ENCODE measurements around the gene OBP2A.

The OBP2A gene

DNA sequence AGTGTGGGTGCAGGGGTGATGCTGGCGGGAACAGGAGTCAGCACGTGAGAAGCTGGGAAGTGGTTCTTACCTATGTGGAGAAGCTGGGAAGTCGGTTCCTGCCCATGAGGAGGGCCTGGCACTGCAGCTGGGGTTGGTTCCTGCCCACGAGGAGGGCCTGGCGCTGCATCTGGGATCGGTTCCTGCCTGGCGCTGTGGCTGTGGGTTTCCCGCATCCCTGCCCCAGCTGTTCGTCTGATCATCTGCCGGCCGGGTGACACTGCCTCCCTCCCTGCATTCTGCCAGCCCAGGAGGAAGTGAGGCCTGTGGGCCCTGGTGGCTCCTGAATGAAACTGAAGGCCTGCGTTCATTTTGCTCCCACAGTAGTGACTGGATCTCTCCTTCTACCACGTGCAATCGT, 5.1 kb downstream of the OBP2A start:
- Mint-ChIP-seq H3K27ac (no peak overlapping the region), H3K36me3 (ENCODE audit: low read depth) (no peaks in the 10 kb centered on the region), H3K4me3 (no peak overlapping the region), H3K27me3 (no peaks in the 10 kb centered on the region), H3K4me1 (no peaks in the 10 kb centered on the region), H3K9me3 (no peaks in the 10 kb centered on the region)
- ATAC-seq (no peak), DNase-seq (no peak)

DNA sequence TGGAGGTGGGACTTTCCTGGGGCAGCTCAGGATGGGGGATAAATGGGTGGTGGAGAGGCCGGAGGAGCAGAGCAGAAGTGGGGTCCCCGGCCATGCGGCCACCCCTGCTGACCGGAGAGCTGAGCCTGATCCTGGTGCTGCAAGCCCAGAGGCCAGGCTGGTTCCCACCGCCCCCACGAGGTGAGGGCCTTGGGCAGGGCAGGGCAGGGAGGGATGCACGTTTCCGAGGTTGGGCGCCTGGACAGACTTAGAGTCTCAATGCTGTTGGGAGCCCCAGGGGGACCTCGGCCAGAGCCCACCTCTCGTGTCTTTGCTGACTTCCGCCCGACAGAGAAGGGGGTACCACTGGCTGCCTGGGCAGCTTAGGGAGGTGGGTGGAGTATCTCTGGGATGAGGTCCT, 5.5 kb downstream of the OBP2A start:
- DNase-seq (no peak), ATAC-seq (no peak)
- Mint-ChIP-seq H3K27ac (no peak overlapping the region), H3K9me3 (no peaks in the 10 kb centered on the region), H3K27me3 (no peaks in the 10 kb centered on the region), H3K4me3 (no peak overlapping the region), H3K4me1 (no peaks in the 10 kb centered on the region), H3K36me3 (ENCODE audit: low read depth) (no peaks in the 10 kb centered on the region)

DNA sequence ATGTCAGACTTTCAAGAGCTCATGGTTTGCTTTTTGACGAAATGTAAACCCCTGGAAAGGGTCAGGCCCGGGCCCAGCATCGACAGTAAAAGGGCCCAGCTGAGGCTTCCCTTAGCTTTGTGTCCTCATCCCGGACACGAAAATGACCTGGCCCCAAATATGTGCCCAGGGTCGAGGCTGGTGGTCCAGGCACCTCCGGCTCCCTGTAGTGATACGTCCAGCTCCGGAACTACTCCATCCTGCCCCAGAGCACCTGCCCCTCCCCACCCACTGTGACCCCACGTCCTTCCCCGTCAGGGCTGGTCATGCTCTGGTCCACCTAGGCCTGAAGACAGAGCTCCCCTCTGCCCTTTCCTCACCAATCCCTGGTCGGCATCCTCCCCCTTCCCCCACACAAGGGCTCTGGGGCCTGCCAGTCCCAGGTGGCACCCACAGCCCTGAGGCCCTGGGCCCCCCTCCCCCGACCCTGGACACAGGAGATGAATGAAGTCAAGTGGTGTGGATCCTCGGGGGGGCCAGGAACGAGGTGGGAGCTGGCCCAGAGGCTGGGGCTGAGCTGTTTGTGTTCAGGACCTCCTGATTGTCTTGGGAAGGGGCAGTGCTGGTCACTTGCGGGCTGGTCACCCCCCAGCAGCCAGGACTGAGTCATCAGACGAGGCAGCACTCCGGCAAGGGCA, 6.2 kb downstream of the OBP2A start:
- H3K36me3 Mint-ChIP-seq (ENCODE audit: low read depth), result no peaks in the 10 kb centered on the region

DNA sequence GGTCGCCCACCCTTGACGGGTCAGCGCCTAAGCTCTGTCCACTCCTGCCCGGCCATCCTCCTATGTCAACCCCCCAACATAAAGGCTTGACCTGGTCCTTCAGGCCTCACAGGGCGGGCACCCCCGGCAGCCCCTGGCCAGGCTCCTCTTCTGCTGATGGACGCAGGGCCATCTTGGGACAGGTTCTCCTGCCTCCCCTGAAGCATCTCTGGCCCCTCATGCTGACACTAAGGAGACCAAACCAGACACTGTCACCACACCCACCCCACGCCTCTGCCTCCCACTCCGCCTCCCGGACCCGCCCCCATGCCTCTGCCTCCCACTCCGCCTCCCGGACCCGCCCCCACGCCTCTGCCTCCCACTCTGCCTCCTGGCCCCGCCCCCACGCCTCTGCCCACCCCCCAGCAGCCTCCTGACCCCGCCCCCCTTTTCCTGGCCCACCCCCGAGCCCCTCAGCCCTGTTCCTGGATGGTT, 6.8 kb downstream of the OBP2A start:
- H3K36me3 Mint-ChIP-seq (ENCODE audit: low read depth), result no peaks in the 10 kb centered on the region
- no peak overlapping the region for H3K27ac Mint-ChIP-seq
- no peak for ATAC-seq
- H3K4me1 Mint-ChIP-seq, result no peaks in the 10 kb centered on the region
- no peaks in the 10 kb centered on the region for H3K27me3 Mint-ChIP-seq
- no peak overlapping the region for H3K4me3 Mint-ChIP-seq
- no peaks in the 10 kb centered on the region for H3K9me3 Mint-ChIP-seq
- DNase-seq, result no peak

More for the DNA sequence above, 6.2 kb downstream of the OBP2A start:
- ATAC-seq (no peak), DNase-seq (no peak)
- Mint-ChIP-seq H3K9me3 (no peaks in the 10 kb centered on the region), H3K4me1 (no peaks in the 10 kb centered on the region), H3K27ac (no peak overlapping the region), H3K27me3 (no peaks in the 10 kb centered on the region), H3K4me3 (no peak overlapping the region)

DNA sequence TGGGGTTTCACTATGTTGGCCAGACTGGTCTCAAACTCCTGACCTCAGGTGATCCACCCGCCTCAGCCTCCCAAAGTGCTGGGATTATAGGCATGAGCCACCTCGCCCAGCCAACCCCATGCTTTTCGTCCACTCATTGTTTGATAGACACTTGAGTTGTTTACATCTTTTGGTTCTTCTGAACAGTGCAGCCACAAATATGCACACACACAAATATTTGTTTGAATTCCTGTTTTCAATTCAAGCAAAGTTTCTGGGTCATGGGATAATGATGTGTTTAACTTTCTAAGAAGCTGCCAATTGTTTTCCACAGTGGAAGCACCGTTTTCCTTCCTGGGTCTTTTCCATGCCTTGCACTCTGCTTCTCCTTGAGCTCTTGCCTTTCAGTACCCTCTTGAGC, 8.8 kb downstream of the OBP2A start:
- Mint-ChIP-seq H3K27me3 (peaks cover 2% of the 10 kb centered on the region), H3K36me3 (ENCODE audit: low read depth) (no peaks in the 10 kb centered on the region), H3K4me1 (no peaks in the 10 kb centered on the region), H3K9me3 (no peaks in the 10 kb centered on the region), H3K4me3 (no peak overlapping the region), H3K27ac (no peak overlapping the region)
- DNase-seq, result no peak
- ATAC-seq, result no peak

DNA sequence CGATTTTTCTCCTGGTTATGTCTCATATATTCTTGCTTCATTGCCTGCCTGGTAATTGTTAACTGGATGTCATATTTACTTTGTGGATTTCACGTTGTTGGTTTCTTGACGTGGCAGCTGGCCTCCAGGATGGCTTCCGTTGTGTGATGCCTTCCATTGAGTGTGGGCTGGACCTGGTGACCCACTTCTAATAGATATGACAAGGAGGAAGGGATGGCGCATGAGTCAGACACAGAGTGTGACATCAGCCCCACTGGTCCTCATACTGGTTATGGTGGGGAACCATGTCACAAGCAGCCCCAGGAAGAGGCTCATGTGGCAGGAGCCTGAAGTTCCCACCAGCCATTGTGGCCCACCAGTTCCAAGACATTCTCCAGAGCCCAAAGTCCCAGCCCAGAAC, 9.3 kb downstream of the OBP2A start:
- ATAC-seq, result no peak
- no peak for DNase-seq
- no peaks in the 10 kb centered on the region for H3K36me3 Mint-ChIP-seq (ENCODE audit: low read depth)
- no peaks in the 10 kb centered on the region for H3K9me3 Mint-ChIP-seq
- no peak overlapping the region for H3K27ac Mint-ChIP-seq
- H3K27me3 Mint-ChIP-seq, result peaks cover 4% of the 10 kb centered on the region
- H3K4me3 Mint-ChIP-seq, result no peak overlapping the region
- H3K4me1 Mint-ChIP-seq, result no peaks in the 10 kb centered on the region

DNA sequence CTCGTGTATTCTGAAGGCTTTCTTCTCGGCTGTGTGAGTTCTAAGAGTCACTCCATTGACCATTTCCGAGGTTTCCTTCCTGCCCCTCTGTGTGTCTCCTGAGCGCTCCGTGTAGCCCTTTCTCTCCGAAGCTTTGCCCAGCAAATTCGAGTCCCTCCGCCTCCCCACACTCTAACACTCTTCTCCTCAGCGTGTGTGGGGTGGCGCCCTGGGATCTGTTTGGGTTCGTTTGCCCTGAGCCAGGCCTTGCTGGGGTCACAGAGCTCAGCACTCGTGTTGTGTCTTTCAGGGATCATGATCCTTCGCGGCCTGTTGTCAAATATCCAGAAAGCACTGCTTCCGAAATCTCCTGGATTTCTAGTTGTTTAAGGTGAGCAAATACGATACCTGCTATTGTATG, 10.0 kb downstream of the OBP2A start:
- Mint-ChIP-seq H3K4me3 (no peak overlapping the region), H3K27ac (no peak overlapping the region), H3K4me1 (no peaks in the 10 kb centered on the region), H3K9me3 (no peaks in the 10 kb centered on the region), H3K36me3 (ENCODE audit: low read depth) (no peaks in the 10 kb centered on the region), H3K27me3 (peaks cover 4% of the 10 kb centered on the region)
- no peak for ATAC-seq
- no peak for DNase-seq

DNA sequence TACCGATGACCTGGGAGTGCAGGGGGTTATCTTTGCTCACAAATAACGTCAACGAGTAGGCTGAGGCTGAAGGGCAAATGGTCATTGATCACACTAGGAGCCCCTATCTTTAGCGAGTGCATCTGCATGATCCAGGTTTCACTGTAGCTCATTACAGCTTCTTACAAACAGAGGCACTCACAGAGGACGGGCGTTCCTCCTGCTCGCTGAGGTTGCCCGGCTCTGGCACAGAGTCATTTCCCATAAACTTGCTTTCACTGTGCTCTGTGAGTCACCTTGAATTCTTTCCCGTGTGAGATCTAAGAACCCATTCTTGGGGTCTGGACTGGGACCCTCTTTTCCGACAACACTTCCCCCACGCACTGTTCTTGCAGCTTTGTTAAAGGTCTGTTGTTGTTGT, 13.7 kb downstream of the OBP2A start:
- no peaks in the 10 kb centered on the region for H3K36me3 Mint-ChIP-seq (ENCODE audit: low read depth)
- DNase-seq (no peak), ATAC-seq (no peak)
- no peak overlapping the region for H3K4me3 Mint-ChIP-seq
- peaks cover 8% of the 10 kb centered on the region for H3K27me3 Mint-ChIP-seq
- no peak overlapping the region for H3K27ac Mint-ChIP-seq
- H3K4me1 Mint-ChIP-seq, result no peaks in the 10 kb centered on the region
- H3K9me3 Mint-ChIP-seq, result no peaks in the 10 kb centered on the region

DNA sequence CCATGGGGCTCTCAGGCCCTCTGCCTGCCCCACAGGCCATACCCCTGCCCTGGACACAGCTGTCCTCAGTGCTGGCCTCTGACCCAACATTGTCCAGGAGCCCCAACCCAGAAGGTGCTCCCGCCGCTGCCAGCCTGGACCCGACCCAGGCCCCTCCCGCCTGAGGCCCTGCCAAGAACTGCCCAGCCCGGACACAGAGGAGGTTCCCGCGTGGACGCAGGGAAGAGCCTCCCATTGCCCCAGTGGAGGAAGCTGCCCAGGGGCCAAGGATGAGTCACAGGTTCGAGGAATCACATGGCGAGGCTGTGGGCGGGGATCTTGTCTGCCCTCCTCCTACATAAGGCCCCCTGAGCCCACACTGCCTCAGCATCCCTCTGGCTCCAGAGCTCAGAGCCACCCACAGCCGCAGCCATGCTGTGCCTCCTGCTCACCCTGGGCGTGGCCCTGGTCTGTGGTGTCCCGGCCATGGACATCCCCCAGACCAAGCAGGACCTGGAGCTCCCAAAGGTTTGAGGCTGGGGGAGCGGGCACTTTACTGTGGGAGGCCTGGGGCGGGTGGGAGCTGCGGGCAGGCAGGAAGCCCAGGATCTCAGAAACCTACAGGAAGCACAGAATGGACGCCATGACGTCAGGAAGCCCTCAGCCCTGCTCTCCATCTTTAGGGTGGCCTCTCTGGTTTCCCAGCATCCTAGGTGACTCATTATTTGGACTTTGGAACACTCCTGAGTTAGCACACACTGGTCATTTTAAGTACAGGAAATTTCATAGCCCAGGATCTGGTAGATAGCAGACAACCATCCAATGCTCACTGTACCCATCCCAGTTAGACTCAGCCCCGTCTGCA, 15.7 kb downstream of the OBP2A start, which contains the start of gene PAEP:
PAEP (plus strand) TSS at position 366 of the 844 bp plus-strand sequence.
- no peak for ATAC-seq
- peaks cover 10% of the 10 kb centered on the region for H3K27me3 Mint-ChIP-seq

DNA sequence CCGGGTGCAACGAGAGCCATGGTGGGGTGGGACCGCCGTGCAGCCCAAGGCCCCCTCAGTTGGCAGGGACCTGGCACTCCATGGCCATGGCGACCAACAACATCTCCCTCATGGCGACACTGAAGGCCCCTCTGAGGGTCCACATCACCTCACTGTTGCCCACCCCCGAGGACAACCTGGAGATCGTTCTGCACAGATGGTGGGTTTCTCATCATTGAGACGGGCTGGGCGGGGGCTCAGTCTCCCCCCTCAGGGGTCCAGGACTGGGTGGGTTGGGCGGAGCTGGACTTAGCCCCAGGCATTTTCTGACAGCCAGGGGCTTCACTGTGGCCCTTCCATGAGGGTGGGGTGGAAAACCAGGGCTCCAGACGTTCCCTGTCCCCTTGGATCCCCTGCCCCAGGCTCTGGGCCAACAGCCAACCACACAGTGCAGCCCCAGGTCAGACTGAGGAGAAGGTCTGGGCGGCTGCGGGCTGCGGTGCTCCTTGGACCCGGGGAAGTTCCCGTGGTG, 16.4 kb downstream of the OBP2A start:
- Mint-ChIP-seq H3K27ac (no peak overlapping the region), H3K9me3 (no peaks in the 10 kb centered on the region), H3K4me3 (no peak overlapping the region), H3K36me3 (ENCODE audit: low read depth) (no peaks in the 10 kb centered on the region), H3K27me3 (peaks cover 14% of the 10 kb centered on the region), H3K4me1 (no peaks in the 10 kb centered on the region)
- DNase-seq, result no peak
- ATAC-seq, result no peak

More for the DNA sequence above, 15.7 kb downstream of the OBP2A start, which contains the start of gene PAEP:
- Mint-ChIP-seq H3K4me1 (no peaks in the 10 kb centered on the region), H3K9me3 (no peaks in the 10 kb centered on the region), H3K36me3 (ENCODE audit: low read depth) (no peaks in the 10 kb centered on the region), H3K4me3 (no peak within 1 kb of the TSS), H3K27ac (no peak within 1 kb of the TSS)
- DNase-seq, result no peak

DNA sequence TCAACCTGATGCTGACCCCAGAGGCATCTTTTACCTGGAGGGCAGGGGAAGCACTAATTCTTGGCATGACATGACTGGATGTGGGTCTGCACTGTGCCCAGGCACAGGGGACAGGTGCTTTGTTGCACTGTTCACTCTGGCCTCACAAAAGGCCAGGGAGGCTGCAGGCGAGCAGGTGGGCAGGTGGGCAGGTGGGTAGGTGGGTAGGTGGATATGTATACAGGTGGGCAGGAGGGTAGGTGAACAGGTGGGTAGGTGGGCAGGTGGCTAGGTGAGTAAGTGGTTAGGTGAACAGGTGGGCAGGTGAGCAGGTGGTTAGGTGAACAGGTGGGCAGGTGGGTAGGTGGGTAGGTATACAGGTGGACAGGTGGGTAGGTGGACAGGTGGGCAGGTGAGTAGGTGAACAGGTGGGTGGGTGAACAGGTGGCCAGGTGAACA, 17.1 kb downstream of the OBP2A start:
- Mint-ChIP-seq H3K36me3 (ENCODE audit: low read depth) (no peaks in the 10 kb centered on the region), H3K27me3 (peaks cover 14% of the 10 kb centered on the region), H3K9me3 (no peaks in the 10 kb centered on the region), H3K4me3 (no peak overlapping the region), H3K27ac (no peak overlapping the region), H3K4me1 (no peaks in the 10 kb centered on the region)
- ATAC-seq (no peak), DNase-seq (no peak)

DNA sequence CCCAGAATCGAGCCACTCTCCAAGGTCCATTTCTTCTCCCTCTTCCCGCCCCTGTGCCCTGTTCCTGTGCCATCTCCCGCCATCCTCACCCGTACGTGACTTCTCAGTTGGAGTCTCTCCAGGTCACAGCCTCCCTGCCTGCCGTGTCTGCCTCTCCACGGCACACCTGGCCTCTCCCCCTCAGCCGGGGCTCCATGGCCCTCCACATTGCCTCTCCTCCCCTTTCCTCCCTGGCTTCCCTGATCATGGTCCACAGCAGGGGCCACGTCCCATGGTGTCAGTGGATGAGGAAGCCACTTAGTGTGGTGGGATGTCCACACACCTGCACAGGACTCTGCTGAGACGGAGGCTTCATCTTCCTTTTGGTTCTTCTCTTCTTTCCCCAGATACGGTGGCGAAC, 17.9 kb downstream of the OBP2A start:
- no peak for ATAC-seq
- Mint-ChIP-seq H3K27me3 (peaks cover 14% of the 10 kb centered on the region), H3K4me3 (no peak overlapping the region)

DNA sequence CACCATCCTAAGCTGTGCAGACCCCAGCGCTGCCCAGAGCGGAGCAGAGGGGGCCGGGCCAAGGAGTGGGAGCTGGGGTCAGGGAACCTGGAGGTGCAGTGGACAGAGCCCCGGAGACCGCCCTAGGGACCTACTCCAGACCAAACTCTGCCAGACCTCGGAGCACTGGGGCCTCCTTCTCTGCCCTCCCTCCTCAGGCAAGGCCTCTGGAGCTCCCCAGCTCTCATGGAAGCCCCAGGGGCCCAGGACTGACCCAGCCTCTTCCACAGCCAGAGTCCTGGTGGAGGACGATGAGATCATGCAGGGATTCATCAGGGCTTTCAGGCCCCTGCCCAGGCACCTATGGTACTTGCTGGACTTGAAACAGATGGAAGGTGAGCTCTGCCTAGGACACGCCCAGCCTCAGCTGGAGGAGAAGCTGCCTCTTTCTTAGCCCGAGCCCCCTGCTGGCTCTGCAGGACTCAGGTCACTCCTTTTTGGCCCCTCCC, 19.3 kb downstream of the OBP2A start:
- H3K4me3 Mint-ChIP-seq, result no peak overlapping the region
- no peaks in the 10 kb centered on the region for H3K4me1 Mint-ChIP-seq
- DNase-seq, result no peak
- H3K9me3 Mint-ChIP-seq, result peaks cover 7% of the 10 kb centered on the region
- H3K27ac Mint-ChIP-seq, result no peak overlapping the region
- H3K27me3 Mint-ChIP-seq, result peaks cover 10% of the 10 kb centered on the region
- H3K36me3 Mint-ChIP-seq (ENCODE audit: low read depth), result no peaks in the 10 kb centered on the region
- ATAC-seq, result no peak

More for the DNA sequence above, 17.9 kb downstream of the OBP2A start:
- no peak for DNase-seq
- H3K27ac Mint-ChIP-seq, result no peak overlapping the region
- H3K36me3 Mint-ChIP-seq (ENCODE audit: low read depth), result no peaks in the 10 kb centered on the region
- no peaks in the 10 kb centered on the region for H3K4me1 Mint-ChIP-seq
- H3K9me3 Mint-ChIP-seq, result peaks cover under 1% of the 10 kb centered on the region

DNA sequence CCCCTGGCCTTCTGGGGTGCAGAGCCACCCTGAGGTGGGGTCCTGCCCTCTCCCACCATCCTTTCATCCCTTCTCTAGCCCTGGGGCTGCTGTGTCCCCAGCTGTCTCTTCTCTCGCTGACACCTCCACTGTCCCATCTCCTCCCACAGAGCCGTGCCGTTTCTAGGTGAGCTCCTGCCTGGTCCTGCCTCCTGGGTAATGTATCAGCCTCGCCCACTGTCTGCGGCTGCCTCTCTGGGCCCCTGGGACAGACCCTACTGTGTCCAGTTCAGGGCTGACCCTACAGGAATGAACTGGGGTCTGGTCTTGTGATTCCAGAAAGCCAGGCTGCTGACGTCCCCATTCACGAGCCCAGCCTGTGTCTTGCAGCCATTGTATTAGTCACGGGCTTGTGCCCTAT, 19.7 kb downstream of the OBP2A start:
- Mint-ChIP-seq H3K9me3 (peaks cover 7% of the 10 kb centered on the region), H3K27me3 (peaks cover 12% of the 10 kb centered on the region), H3K4me3 (no peak overlapping the region), H3K27ac (no peak overlapping the region), H3K4me1 (no peaks in the 10 kb centered on the region), H3K36me3 (ENCODE audit: low read depth) (no peaks in the 10 kb centered on the region)
- no peak for DNase-seq
- no peak for ATAC-seq

DNA sequence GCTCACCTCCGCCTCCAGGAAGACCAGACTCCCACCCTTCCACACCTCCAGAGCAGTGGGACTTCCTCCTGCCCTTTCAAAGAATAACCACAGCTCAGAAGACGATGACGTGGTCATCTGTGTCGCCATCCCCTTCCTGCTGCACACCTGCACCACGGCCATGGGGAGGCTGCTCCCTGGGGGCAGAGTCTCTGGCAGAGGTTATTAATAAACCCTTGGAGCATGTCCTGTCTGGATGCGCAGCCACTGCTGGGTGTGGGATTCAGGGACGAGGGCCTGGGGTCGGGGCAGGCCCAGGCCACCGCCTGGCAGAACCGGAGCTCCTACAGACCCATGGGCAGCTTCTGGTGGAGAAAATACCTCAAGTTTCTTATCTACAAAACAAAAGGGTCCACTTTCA, 20.6 kb downstream of the OBP2A start:
- H3K4me3 Mint-ChIP-seq, result no peak overlapping the region
- peaks cover 7% of the 10 kb centered on the region for H3K9me3 Mint-ChIP-seq
- H3K27ac Mint-ChIP-seq, result no peak overlapping the region
- peaks cover 12% of the 10 kb centered on the region for H3K27me3 Mint-ChIP-seq
- no peaks in the 10 kb centered on the region for H3K36me3 Mint-ChIP-seq (ENCODE audit: low read depth)
- H3K4me1 Mint-ChIP-seq, result no peaks in the 10 kb centered on the region
- ATAC-seq (no peak), DNase-seq (no peak)

Measured in activated naive CD8-positive, alpha-beta T cell treated with anti-CD3 and anti-CD28 coated beads, Interleukin-2, amount 50 U/mL, for 24 hours (primary cell).